Hematopoietic multipotent progenitor cell (in vitro differentiated cells): ENCODE results near the gene IRGM. TPM values are rescaled to one million over a fixed set of nuclear protein-coding genes. Genes with fewer than 3 reads are reported as not detected.
"Not testable (repeated sequence)": the region's sequence is repeated elsewhere in the genome, so short reads cannot be mapped to it uniquely, and the experiment has no call there.

ENCODE experiments used
- DNase-seq, 3 donors: peaks; one replicate each; pipeline ENCODE4 v3.0.0-alpha.2; 2011 to 2015; ENCODE audit warnings: low read depth in 2 of 3, low spot score in 2 of 3
- total RNA-seq: library from RNA; depleted of rRNA; stranded (reverse); fragments of >200 nt; gene quantifications from one replicate; pipeline ENCODE4 v1.2.3, GENCODE V29; 2012

Gene IRGM, protein sequence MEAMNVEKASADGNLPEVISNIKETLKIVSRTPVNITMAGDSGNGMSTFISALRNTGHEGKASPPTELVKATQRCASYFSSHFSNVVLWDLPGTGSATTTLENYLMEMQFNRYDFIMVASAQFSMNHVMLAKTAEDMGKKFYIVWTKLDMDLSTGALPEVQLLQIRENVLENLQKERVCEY
- 4.0 TPM for total RNA-seq

DNA sequence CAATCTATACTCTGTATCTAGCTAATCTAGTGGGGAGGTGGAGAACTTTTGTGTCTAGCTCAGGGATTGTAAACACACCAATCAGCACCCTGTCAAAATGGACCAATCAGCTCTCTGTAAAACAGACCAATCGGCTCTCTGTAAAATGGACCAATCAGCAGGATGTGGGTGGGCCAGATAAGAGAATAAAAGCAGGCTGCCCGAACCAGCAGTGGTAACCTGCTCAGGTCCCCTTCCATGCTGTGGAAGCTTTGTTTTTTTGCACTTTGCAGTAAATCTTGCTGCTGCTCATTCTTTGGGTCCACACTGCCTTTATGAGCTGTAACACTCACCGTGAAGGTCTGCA lies at the start of gene IRGM:
Gene IRGM, plus strand, starts transcription at position 214 of the 346 bp plus-strand sequence. CDS start 1,603 bp downstream, outside the sequence.
- not testable (repeated sequence) for DNase-seq

GRCh38 chr5:150797384-150797783 lies 48.9 kb upstream of the IRGM start:
- no peak for DNase-seq

DNA sequence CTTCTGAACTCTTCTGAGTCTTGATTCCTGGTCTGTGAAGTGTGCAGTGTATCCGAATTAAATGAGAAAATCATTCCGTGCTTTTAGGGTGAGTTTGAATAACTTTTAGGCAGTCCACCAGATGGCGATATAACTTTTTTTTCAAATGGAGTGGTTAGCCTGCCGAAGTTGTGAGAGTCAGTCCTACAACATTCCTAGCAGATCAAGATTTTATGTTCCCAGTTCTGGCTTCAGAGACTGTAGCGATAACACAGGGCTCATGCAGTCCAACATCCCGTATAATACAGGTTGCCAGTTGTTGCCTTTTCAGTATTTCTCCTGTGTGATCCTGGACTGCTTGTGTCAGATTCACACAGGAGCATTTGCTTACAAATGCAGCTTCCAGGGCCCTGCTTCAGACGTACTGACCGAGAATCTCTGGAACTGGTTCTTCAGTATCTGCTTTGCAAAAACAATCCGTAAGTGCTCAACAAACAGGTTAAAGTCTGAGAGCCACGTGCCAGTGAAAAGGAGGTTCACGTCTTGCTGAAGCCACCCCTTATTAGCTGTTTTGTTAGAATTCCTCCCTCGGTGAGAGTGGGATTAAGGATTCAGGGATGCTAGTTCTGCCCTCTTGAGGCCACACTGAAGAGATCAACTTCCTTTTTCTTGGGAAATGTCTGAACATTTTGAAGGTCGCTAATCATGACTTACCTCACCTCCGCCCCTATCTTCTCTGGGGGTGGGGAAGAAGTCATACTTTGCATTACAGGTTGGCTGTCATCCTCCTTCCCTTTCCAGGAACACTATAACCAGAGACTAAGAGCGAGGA lies 45.0 kb upstream of the IRGM start:
- DNase-seq: peak; percentile 18 to 79 (median 59)

DNA sequence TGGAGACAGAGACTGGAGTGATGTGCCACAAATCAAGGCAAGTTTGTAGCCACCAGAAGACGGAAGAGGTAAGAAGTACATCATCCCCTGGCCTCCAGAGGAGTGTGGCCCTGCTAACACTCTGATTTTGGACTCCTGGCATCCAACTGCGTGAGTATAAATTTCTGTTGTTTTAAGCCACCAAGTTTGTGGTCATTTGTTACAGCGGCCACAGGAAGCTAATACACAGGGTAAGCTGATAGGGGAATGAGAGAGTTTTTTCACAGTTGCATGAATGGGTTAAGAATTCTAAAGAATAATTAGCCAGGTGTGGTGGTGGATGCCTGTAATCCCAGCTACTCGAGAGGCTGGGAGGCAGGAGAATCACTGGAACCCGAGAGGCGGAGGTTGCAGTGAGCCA lies 41.9 kb upstream of the IRGM start:
- no peak for DNase-seq

- no peak for DNase-seq
Observed at GRCh38 chr5:150809363-150809762, 37.0 kb upstream of the IRGM start.

- DNase-seq: no peak
Observed at GRCh38 chr5:150815010-150815409, 31.3 kb upstream of the IRGM start.

DNA sequence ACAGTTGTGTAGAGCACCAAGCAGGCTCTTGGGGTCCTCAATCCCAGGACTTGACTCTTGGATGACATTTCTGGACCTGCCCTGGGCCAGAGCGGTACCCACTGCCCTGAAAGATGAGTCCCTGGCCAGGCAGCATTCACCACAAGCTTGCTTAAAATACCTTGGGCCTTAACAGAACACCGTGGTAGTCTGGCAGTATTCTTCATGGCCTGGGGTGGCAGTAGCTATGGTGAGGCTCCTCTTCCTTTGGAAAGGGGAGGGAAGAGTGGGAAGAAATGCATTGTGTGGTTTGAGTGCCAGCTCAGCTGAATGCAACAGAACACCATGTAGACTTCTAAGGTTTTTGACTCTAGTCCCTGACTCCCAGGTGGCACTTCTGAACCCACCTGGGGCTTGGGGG lies 29.4 kb upstream of the IRGM start:
- DNase-seq: no peak

DNA sequence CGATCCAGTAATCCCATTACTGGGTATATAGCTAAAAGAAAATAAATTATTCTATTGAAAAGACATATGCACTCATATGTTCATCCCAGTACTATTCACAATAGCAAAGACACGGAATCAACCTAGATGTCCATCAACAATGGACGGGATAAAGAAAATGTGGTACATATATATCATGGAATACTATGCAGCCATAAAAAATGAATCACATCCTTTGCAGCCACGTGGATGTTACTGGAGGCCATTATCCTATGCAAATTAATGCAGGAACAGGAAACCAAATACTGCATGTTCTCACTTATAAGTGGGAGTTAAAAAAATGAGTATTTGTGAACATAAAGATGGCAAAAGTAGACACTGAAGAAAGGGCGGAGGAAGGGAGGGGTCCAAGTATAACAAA lies 16.6 kb upstream of the IRGM start:
- no peak for DNase-seq

DNA sequence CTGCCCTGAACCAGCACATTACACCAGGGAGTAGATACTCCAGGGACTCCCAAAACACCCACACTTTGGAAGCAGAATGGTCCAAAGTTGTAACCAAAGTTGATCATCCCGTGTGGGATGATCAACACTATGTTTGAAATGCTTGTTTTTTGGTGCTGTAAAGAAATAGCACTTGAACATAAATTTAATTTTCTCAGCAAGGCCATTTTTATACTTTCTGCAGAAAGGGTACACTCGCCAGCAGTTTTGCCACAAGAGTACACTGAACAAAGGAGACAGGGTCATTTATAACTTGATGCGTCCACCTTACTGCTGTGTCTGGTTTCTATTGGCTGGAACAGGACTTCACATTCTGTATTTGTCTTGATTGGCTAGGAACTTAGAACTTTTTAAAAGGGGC lies 14.5 kb upstream of the IRGM start:
- not testable (repeated sequence) for DNase-seq

GRCh38 chr5:150836064-150836463 lies 10.3 kb upstream of the IRGM start:
- DNase-seq: no peak

- DNase-seq: no peak
Observed at GRCh38 chr5:150836703-150837102, 9.6 kb upstream of the IRGM start.

- not testable (repeated sequence) for DNase-seq
Observed at GRCh38 chr5:150845185-150845859, 999 bp upstream of the IRGM start.

GRCh38 chr5:150846654-150847333 lies 473 bp downstream of the IRGM start:
- peak; percentile 61 to 94 (median 86) for DNase-seq

GRCh38 chr5:150847334-150847695 lies 994 bp downstream of the IRGM start:
- no peak for DNase-seq

GRCh38 chr5:150848271-150848670 lies 1.9 kb downstream of the IRGM start:
- DNase-seq: no peak

DNA sequence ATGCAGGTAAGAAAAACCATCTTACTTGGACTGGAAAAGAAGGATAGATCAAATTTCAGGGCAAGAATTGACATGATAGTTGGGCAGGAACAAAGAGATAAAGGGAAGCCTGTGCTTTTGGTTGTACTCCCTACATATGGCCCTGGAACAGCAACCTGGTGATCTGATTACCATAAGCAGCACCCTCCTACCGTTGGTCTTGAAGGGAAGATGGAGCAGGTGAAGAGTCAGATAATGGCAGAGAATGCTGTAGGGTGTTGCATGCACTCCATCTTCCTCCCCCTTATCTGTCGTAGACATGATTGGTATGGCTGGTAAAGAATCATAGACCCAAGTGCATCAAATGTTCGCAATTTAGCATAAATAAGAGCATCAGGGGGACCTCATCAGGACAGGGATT lies 4.7 kb downstream of the IRGM start:
- no peak for DNase-seq

DNA sequence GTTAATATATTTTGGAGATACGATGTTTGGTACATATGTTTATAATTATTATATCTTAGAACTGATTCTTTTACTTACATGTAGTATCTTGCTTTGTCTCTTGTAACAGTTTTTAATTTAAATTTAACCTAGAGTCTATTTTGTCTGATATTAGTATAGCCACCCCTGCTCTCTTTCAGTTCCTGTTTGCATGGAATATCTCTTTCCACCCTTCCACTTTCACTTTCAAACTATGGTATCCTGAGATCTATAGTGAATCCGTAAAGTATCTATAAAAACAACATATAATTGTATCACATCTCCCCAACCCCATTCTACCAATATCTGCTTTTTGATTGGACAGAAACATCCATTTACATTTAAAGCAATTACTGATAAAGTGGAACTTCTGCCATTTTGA lies 7.2 kb downstream of the IRGM start:
- DNase-seq: no peak

- DNase-seq: not testable (repeated sequence)
Observed at GRCh38 chr5:150856700-150857099, 10.4 kb downstream of the IRGM start.

- no peak for DNase-seq
Observed at GRCh38 chr5:150860246-150860821, 14.0 kb downstream of the IRGM start.

DNA sequence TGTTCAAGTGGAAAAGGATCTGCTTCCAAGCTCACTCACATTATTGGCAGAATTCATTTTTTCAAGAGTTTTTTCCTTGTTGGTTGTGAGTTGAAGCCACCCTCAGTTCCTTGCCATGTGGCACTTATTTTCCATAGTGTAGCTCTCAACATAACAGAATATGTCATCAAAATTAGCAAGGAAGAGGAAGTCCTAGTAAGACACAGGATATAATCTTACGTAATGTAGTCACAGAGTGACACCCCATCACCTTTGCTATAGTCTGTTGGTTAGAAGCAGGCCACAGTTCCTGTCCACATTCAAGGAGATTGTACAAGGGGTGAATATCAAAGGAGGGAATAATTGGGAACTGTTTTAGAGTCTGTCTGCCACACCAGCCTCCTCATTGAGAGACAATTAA lies 15.7 kb downstream of the IRGM start:
- no peak for DNase-seq

GRCh38 chr5:150879358-150879757 lies 33.0 kb downstream of the IRGM start:
- DNase-seq: no peak
